Kasumi-1 (cell line): ENCODE measurements around the gene SELENOK.
"Not testable (repeated sequence)": the region's sequence is repeated elsewhere in the genome, so short reads cannot be mapped to it uniquely, and the experiment has no call there.

Experiments
- DNase-seq, 2 experiments: peaks; one replicate each; lab custom pipeline; 2025; lab: John Stamatoyannopoulos, UW

SELENOK gene

DNA sequence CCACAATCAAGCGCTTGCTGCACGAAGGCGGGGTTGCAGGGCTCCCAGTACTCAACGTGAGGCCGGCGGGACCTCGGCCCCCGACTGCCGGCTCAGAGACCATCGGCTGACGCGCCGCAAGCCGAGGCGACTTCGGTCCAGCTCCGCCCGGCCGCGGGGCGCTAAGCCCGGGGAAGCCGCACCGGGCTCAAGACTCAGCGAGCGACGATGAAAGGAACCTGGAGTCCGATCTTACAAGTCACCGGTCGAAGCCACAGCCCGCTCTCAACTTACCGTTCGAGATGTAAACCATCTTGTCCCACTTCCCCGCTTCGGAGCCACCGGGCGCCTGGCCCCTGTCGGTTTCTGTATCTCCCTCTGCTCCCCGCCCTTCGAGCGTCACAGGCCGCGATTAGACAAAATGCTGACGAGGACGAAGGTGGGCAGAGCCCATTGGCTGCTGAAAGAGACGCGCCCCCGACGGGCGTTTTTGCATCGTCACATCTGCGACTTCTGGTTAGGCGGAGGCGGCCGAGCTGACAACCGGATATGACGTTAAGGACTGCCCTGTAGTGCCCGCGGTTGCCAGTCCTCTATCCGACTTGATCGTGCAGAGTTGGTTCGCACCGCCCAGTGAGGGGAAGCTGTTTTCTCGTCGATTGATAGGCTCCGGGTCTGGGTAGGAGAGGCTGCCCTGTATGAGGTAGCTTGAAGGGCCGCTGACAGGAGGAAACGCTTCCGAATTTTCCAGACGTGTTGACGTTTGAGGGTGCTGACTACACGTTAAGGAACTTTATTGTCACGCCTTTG, at the start of gene SELENOK:
TSS of gene SELENOK (minus strand) at position 363 of the 789 bp plus-strand sequence.
- peak; percentile 98 for DNase-seq

- DNase-seq = no peak
Observed at GRCh38 chr3:53941184-53941583, 49.5 kb upstream of the SELENOK start.

- DNase-seq = no peak
Observed at GRCh38 chr3:53940623-53941022, 49.0 kb upstream of the SELENOK start.

- DNase-seq = no peak
Observed at GRCh38 chr3:53939813-53940212, 48.2 kb upstream of the SELENOK start.

DNA sequence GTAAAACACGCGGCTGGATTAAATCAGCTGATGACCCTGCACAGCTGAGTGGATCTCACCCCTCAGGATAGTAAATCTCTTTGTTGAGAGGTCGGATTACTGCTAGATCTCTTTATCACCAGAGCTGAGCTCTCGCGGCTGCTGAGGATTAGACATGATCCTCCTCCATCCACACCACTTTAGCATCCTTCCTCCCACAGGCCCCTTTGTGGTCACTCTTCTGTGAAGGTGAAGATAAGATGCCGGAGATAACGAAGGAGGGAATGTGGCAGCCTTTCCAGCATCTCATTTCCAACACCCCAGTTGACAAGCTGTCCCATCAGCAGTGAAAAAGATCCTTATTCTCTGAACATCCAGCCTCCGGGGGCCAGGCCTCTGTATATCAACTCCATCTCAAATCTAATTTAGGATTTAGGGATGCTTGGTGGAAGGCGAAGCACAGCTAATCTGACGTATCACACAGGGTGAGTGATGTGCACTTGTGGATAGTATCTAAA, 47.5 kb upstream of the SELENOK start:
- DNase-seq = no peak

DNA sequence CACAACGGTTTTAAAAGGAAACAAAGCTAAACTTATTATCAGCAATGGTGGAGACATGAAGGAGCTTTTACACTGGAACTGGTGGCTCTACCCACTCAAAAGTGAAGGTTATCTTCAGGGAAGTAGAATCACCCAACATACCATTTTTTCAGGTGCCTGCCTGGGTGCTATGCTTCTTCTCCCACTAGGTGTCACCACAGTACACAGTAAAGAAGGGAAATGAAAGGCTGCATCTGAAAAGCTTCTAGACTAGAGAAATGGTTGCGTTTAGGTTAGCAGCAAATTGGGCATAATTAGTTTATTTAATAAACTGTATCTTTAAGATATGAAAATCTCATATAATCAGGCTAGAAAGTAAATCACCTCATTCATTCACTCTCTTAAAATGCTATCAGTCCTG, 47.0 kb upstream of the SELENOK start:
- DNase-seq = peak; percentile 62 to 86

- DNase-seq = no peak
Observed at GRCh38 chr3:53936347-53936746, 44.7 kb upstream of the SELENOK start.

DNA sequence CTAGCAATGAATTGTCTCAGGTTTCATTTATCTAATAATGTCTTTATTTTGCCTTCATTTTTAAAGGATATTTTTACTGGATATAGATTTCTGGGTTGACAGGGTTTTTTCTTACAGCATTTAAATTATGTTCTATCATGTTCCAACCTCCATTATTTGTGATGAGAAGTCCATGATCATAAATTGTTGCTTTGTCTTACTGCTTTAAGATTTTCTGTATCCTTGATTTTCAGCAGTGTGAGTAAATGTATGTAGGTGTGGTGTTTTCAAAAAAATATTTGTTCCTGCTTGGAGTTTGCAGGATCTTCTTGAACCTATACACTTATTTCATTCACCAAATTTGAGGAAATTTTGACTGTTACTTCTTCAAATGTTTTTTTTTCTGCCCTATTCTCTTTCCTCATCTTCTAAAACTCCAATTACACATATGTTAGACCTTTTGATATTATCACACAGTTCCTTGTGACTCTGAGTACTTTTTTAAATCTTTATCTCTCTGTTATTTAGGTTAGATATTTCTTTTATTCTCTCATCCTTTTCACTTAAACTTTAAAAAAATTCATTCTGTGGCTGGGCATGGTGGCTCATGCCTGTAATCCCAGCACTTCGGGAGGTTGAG, 43.7 kb upstream of the SELENOK start:
- DNase-seq = no peak

- DNase-seq = not testable (repeated sequence)
Observed at GRCh38 chr3:53927208-53927872, 35.7 kb upstream of the SELENOK start.

DNA sequence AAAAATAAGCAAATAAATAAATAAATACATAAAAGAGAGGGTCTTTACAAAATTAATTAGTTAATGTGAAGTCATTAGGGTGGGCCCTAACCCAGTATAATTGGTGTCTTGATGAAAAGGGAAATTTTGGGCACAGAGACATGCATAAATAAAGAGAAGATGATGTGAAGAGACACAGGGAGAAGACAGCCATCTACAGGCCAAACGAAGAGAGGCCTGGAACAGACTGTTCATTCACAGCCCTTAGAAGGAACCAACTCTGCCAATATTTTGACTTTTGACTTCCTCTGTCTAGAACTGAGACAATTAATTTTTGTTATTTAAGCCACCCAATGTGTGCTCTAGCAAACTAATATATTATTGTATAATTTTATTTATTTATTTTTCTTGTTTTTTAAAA, 29.6 kb upstream of the SELENOK start:
- DNase-seq = peak; percentile 41 to 49

DNA sequence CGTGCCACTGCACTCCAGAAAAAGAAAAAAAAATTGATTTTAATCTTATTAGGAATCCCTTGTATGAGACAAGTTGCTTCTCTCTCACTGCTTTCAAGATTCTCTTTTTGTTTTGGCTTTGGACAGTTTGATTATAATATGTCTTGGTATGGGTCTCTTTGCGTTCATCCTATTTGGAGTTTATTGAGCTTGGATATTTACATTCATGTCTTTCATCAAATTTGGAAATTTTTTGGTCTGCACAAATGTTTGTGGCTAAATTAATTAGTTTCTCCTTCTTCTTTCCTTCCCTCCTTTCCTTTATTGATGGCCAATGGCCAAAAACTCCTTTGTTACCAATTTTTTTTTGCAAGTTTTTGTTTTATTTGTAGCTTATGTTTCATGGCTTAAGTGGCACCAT, 28.1 kb upstream of the SELENOK start:
- DNase-seq = no peak

DNA sequence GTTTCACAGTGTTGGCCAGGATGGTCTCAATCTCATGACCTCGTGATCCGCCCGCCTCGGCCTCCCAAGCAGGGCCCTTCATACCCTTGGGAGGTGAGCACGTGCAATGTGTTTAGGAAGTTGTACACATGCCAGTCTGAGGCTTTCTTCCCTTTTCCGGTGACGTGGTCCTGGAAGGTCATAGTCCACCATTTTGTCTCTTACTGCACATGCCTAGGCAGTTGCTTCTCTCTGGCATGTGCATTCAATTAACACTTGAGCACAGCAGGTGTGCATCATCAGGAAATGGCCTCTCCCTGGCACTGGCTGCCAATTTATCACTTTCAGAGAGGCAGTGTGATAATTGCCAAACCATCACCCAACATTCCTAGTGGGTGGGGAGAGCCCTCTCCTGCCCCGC, 21.7 kb upstream of the SELENOK start:
- no peak for DNase-seq

DNA sequence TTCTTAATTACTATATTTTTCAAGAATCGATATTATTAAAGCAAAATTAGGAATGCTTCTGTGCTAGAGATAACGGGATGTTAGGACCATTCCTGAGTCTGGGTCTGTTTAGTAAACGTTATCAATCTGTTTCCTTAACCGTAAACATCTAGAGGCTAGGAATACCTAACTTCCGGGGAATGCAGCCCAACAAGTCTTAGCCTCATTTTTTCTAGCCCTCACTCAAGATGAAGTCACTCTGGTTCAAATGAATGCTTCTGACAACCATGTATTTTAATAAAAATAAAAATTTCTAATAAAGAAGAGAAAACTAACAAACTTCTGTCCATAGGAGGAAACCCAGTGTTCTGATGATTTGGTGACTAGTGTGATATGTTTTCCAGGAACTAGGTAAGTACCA, 11.1 kb upstream of the SELENOK start:
- no peak for DNase-seq

DNA sequence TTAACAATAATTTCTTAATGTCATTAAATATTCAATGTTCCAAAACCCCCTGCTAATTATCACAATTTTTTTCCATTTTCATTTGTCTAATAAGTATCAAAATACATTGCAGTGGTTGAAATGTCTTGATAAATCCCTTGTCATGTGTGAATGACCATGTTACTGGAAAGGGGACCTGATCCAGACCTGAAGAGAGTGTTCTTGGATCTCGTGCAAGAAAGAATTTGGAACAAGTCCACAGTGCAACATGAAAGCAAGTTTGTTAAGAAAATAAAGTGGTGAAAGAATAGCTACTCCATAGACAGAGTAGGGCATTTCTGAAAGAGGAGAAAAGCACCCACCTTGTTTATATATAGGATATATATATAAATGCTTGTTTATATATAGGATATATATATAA, 10.4 kb upstream of the SELENOK start:
- no peak for DNase-seq

- no peak for DNase-seq
Observed at GRCh38 chr3:53900666-53901331, 9.1 kb upstream of the SELENOK start.

DNA sequence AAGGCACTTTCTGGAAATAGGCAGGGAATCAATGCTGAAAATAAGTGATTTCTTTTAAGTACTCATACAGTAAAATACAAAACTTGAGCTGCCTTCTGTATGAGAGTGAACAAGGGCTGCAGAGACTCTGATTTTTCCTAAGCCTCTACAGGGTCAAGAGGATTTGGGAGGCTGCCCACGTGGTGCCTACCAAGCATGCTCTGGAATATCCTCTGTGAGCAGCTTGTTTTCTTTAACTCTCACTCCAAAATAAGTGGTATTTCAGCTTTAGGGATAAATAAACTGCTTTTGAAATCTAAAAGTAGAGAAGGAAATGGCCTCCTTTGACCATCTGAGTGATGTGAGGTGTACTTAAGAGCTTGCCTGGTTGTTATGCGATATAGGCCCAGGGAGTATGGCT, 8.1 kb upstream of the SELENOK start:
- DNase-seq = no peak

DNA sequence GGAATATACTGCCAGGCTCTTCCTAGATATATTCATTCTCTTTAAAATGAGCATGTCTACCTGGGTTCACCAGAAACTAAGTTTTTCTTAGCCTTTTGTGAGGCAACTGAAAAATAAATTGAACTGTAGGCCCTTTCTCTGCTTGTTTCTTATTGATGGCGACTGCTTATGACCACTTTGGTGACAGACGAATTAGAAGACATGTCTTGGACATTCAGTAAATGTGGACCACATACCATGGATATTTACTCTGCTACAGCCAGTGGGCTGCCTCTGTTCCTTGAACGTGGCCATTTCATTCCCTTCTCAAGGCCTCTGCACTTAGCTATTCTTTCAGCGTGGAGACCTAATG, 603 bp upstream of the SELENOK start:
- no peak for DNase-seq

DNA sequence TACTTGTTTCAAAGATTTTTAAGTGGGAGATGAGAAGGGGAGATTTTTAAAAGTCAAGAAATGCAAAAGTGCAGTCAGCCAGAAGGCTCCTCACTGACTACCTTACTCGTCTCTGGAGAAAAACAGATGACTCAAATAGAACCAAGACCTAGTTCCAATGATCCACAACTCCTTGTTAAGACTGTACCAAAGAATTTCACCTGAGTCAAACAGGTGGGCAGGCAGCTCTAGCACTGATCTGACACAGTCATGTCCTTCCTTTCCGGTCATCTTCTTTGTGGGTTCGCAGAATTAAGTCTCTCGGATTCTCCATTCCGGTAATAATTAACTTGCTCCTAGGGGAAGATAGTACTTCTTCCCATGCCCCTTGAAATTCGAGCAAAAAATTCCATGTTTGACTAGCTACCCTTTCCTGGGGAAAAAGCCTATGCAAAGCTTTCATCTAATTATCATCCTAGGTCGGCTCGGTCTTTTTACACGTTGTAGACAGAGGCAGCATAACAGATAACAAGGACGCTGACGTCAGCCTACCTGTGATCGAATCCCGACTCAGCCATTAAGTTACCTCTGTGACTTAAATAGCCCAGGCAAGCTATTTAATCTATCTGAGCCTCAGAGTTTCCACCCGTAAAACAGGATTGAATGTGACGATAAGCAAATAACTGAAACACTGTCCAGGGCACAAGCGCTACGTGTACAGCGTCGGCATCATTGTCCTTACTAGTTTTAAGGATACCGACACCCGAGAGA, 758 bp downstream of the SELENOK start:
- DNase-seq = peak in 1 of 2 experiments; percentile 17

GRCh38 chr3:53888232-53888631, 3.4 kb downstream of the SELENOK start:
- DNase-seq = no peak

GRCh38 chr3:53887446-53887845, 4.2 kb downstream of the SELENOK start:
- peak in 1 of 2 experiments; percentile 3 for DNase-seq

DNA sequence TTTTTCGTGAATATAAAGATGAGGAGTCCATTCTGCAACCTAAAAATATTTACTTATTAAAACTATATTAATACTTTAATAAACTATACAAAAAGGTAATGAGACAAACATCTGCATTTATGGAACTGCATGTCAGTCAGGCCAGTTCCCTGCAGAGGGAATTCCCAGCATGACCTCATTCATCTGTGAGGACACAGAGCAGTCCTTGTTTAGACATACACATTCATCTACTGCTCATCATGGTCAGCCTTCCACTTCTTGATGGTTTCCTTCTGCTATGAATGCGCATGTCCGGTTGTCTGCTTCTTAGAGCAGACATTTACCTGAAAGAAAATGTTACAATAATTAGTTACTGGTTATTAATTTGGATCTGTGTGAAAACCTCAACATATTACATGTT, 6.4 kb downstream of the SELENOK start:
- no peak for DNase-seq

GRCh38 chr3:53884623-53885022, 7.0 kb downstream of the SELENOK start:
- DNase-seq = no peak
